Liver (tissue), 9 donors: ENCODE results near the gene ROBO3. TPM values are rescaled to one million over a fixed set of nuclear protein-coding genes. Genes with fewer than 3 reads are reported as not detected.

ENCODE experiments used
- DNase-seq: peaks from one replicate; pipeline ENCODE4 v3.0.0-alpha.2; 2017; ENCODE audit warnings: low spot score
- H3K27ac ChIP-seq, 2 donors: one replicate each; pipeline ENCODE4 v1.7.0; 2013; ENCODE audit warnings: inconsistent platforms in 2 of 2, low read length in 2 of 2, control low read depth in 1 of 2, low read depth in 1 of 2, mild to moderate bottlenecking in 1 of 2
- H3K27me3 ChIP-seq, 4 donors: one replicate each; pipeline versions ENCODE4 v1.6.1 to v1.7.0; 2013; ENCODE audit warnings: low read length in 3 of 4, inconsistent platforms in 1 of 4, mild to moderate bottlenecking in 1 of 4, moderate library complexity in 1 of 4; ENCODE audit not compliant: control insufficient read depth in 4 of 4, insufficient read depth in 4 of 4
- H3K36me3 ChIP-seq, 4 donors: one replicate each; pipeline versions ENCODE4 v1.6.1 to v1.7.0; 2013; ENCODE audit warnings: low read length in 3 of 4, mild to moderate bottlenecking in 3 of 4, low read depth in 1 of 4, moderate library complexity in 1 of 4; ENCODE audit not compliant: control insufficient read depth in 4 of 4, insufficient read depth in 3 of 4
- H3K4me1 ChIP-seq, 4 donors: one replicate each; pipeline versions ENCODE4 v1.6.1 to v1.7.0; 2013; ENCODE audit warnings: low read length in 3 of 4, mild to moderate bottlenecking in 3 of 4, moderate library complexity in 1 of 4; ENCODE audit not compliant: control insufficient read depth in 4 of 4, insufficient read depth in 4 of 4
- H3K4me3 ChIP-seq, 3 donors: one replicate each; pipeline versions ENCODE4 v1.6.1 to v1.7.0; 2013; ENCODE audit warnings: low read length in 3 of 3, control low read depth in 1 of 3, low read depth in 1 of 3, mild to moderate bottlenecking in 1 of 3
- H3K9ac ChIP-seq, 2 donors: one replicate each; pipeline ENCODE4 v1.7.0; 2013; ENCODE audit warnings: low read length in 2 of 2, mild to moderate bottlenecking in 2 of 2, moderate library complexity in 2 of 2, control low read depth in 1 of 2, low read depth in 1 of 2
- H3K9me3 ChIP-seq, 4 donors: one replicate each; pipeline versions ENCODE4 v1.6.1 to v1.7.0; 2013; ENCODE audit warnings: low read length in 3 of 4; ENCODE audit not compliant: control insufficient read depth in 4 of 4
- EGR1 ChIP-seq, 2 donors: IDR thresholded peaks; 2 replicates each; pipeline ENCODE4 v1.6.1; 2016 to 2018; ENCODE audit warnings: antibody characterized with exemption in 2 of 2, low read depth in 2 of 2
- FOXA1 ChIP-seq: IDR thresholded peaks from 2 replicates; pipeline ENCODE4 v1.6.1; 2016; ENCODE audit warnings: antibody characterized with exemption
- GABPA ChIP-seq, 2 donors: IDR thresholded peaks in 1 of 2; conservative IDR thresholded peaks in 1 of 2; 2 replicates each; pipeline ENCODE4 v1.6.1; 2016; ENCODE audit warnings: antibody characterized with exemption in 2 of 2, mild to moderate bottlenecking in 1 of 2, moderate library complexity in 1 of 2
- HNF4A ChIP-seq, 2 donors: conservative IDR thresholded peaks; 2 replicates each; pipeline ENCODE4 v1.6.1; 2016; ENCODE audit warnings: antibody characterized with exemption in 2 of 2, mild to moderate bottlenecking in 2 of 2
- JUND ChIP-seq, 2 donors: IDR thresholded peaks; 2 replicates each; pipeline ENCODE4 v1.6.1; 2016; ENCODE audit warnings: antibody characterized with exemption in 2 of 2
- NR2F2 ChIP-seq: IDR thresholded peaks from 2 replicates; pipeline ENCODE4 v1.6.1; 2016; ENCODE audit warnings: antibody characterized with exemption
- RAD21 ChIP-seq, 2 donors: IDR thresholded peaks; 2 replicates each; pipeline ENCODE4 v1.6.1; 2016; ENCODE audit warnings: antibody characterized with exemption in 2 of 2, mild to moderate bottlenecking in 2 of 2
- RXRA ChIP-seq, 2 donors: IDR thresholded peaks; 2 replicates each; pipeline ENCODE4 v1.6.1; 2017 to 2018; ENCODE audit warnings: antibody characterized with exemption in 2 of 2, mild to moderate bottlenecking in 1 of 2
- SP1 ChIP-seq: IDR thresholded peaks from 2 replicates; pipeline ENCODE4 v1.6.1; 2018; ENCODE audit warnings: antibody characterized with exemption, mild to moderate bottlenecking
- YY1 ChIP-seq: IDR thresholded peaks from 2 replicates; pipeline ENCODE4 v1.6.1; 2016; ENCODE audit warnings: antibody characterized with exemption, mild to moderate bottlenecking
- WGBS: extraction: QIAGEN DNeasy Blood & Tissue Kit; methylation state at CpG from one replicate; pipeline ENCODE4 v1.1.7; 2013; 5-methylcytosine and 5-hydroxymethylcytosine counted together
- polyA plus RNA-seq, 2 donors: library from polyadenylated mRNA; stranded (reverse) in 1 of 2; unstranded in 1 of 2; fragments of 200-250 nt in 1 of 2; fragments of >200 nt in 1 of 2; fragmentation: Nextera tagmentation in 1 of 2; extraction: Ambion mirVana in 1 of 2; gene quantifications; one replicate each; pipeline versions ENCODE4 v1.2.1 to v1.2.3, GENCODE V29; 2013 to 2015
- total RNA-seq, 2 donors: library from RNA; depleted of rRNA; stranded (reverse); fragments of >200 nt; gene quantifications; one replicate each; pipeline ENCODE4 v1.2.3, GENCODE V29; 2014
- TF ChIP-seq, protein P1 (sequence below): IDR thresholded peaks from 2 replicates; pipeline ENCODE4 v1.6.1; 2016; ENCODE audit warnings: antibody characterized with exemption
- TF ChIP-seq, protein P2 (sequence below): fragments of 150-350 bp; IDR thresholded peaks from 2 replicates; pipeline ENCODE4 v1.5.1; 2017; ENCODE audit warnings: improper control_type of control experiment, low read depth, low read length; ENCODE audit not compliant: missing input control
- TF ChIP-seq, protein P3 (sequence below): IDR thresholded peaks from 2 replicates; pipeline ENCODE4 v1.6.1; 2016; ENCODE audit warnings: antibody characterized with exemption
- TF ChIP-seq, protein P4 (sequence below): IDR thresholded peaks from 2 replicates; pipeline ENCODE4 v1.6.1; 2016; ENCODE audit warnings: antibody characterized with exemption, mild to moderate bottlenecking
- TF ChIP-seq, protein P5 (sequence below): IDR thresholded peaks from 2 replicates; pipeline ENCODE4 v1.6.1; 2016; ENCODE audit warnings: antibody characterized with exemption
- donor health status: healthy.
- donor health status: healthy.
- donor health status: healthy.
- donor health status: healthy.
- donor health status: healthy.

Gene ROBO3
- total and polyA plus RNA-seq, 4 donors = 1.1 to 2.2 (median 1.4) TPM

DNA sequence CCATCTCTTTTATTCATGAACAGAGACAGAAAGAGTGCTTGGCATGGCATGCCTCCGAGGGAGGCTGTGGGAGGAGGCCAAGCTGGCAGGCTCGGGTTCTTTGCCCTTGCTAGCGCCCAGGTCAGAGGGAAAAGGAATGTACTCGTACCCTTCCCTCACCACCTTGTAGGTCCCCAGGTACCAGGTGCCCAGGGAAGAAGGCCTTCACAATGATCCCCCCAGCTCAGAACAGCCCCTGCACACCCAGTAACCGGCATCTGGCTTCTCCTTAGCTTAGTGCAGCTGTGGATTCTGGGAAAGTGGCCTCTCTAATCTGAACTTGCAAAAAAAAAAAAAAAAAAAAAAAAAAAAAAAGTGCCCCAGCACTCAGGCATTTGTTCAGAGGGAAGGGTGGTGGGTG lies 55.1 kb downstream of the ROBO3 start:
- peaks cover 2 to 24% (median 15%) of the 10 kb centered on the region in 4 donors for H3K4me1 ChIP-seq
- no peaks in the 10 kb centered on the region for H3K27me3 ChIP-seq
- TF ChIP-seq EGR1 (IDR thresholded peaks at IDR 0.05; ENCODE audit: low read depth in 2 of 2) = no peak
- H3K27ac ChIP-seq = no peak overlapping the region
- H3K9ac ChIP-seq = no peak overlapping the region
- 92% methylated on average over 5 of the region's 5 CpGs for WGBS
- no peaks in the 10 kb centered on the region for H3K9me3 ChIP-seq
- no peaks in the 10 kb centered on the region for H3K36me3 ChIP-seq
- H3K4me3 ChIP-seq = no peak overlapping the region
- no peak for DNase-seq

DNA sequence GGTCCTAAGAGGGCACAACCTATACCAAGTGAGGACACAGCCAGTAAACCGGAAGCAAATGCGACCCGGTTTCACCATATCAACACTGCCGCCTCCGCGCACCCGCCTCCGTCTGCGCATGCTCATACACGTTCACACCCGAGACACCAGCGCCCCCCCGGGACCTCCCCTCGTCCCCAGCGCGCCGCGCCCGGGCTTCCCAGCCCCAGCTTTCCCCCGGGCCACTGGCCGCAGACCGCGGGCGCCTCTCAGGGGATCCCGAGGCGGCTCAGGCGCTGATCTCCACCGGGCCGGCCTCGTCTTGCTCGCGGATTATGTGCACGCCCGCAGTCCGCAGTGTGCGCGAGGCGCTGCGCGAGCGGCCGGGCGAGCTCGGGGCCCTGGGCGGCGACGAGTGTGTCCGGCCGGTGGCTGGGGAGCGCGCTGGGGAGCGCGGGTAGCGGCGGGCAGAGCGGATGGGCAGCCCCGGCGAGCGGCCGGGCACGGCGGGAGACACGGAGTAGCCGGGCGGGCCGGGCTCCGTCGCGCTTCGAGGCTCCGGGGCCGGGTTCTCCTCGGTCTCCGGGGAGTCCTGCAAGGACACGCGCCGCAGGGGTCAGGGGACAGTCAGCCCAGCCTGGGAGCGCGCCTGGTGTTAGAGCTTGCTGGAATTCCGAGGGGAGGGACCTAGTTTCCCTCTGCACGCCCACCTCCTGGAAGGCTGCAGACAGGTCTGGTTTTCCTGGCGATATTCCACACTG lies 55.8 kb downstream of the ROBO3 start:
- Histone ChIP-seq H3K9me3 (no peaks in the 10 kb centered on the region), H3K4me3 (peak overlapping the region in 2 of 3 donors; percentile 13 to 44), H3K27me3 (no peaks in the 10 kb centered on the region), H3K27ac (no peak overlapping the region), H3K4me1 (peaks cover 2 to 24% (median 15%) of the 10 kb centered on the region in 4 donors), H3K36me3 (no peaks in the 10 kb centered on the region), H3K9ac (no peak overlapping the region)
- peak; percentile 74 for DNase-seq
- 25% methylated on average over 82 of the region's 82 CpGs for WGBS
- TF ChIP-seq, protein P1, sequence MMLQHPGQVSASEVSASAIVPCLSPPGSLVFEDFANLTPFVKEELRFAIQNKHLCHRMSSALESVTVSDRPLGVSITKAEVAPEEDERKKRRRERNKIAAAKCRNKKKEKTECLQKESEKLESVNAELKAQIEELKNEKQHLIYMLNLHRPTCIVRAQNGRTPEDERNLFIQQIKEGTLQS = no peak
- TF ChIP-seq GABPA (IDR thresholded peaks at IDR 0.05 in 1 of 2, conservative IDR thresholded peaks at IDR 0.05 in 1 of 2) (peak in 1 of 2 donors; percentile 36), FOXA1 (no peak), HNF4A (conservative IDR thresholded peaks at IDR 0.05) (no peak), RXRA (IDR thresholded peaks at IDR 0.05) (no peak), EGR1 (IDR thresholded peaks at IDR 0.05; ENCODE audit: low read depth in 2 of 2) (no peak), SP1 (no peak), NR2F2 (peak; percentile 28), RAD21 (IDR thresholded peaks at IDR 0.05) (no peak), YY1 (no peak)
- TF ChIP-seq, protein P2, sequence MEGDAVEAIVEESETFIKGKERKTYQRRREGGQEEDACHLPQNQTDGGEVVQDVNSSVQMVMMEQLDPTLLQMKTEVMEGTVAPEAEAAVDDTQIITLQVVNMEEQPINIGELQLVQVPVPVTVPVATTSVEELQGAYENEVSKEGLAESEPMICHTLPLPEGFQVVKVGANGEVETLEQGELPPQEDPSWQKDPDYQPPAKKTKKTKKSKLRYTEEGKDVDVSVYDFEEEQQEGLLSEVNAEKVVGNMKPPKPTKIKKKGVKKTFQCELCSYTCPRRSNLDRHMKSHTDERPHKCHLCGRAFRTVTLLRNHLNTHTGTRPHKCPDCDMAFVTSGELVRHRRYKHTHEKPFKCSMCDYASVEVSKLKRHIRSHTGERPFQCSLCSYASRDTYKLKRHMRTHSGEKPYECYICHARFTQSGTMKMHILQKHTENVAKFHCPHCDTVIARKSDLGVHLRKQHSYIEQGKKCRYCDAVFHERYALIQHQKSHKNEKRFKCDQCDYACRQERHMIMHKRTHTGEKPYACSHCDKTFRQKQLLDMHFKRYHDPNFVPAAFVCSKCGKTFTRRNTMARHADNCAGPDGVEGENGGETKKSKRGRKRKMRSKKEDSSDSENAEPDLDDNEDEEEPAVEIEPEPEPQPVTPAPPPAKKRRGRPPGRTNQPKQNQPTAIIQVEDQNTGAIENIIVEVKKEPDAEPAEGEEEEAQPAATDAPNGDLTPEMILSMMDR = no peak
- TF ChIP-seq, protein P3, sequence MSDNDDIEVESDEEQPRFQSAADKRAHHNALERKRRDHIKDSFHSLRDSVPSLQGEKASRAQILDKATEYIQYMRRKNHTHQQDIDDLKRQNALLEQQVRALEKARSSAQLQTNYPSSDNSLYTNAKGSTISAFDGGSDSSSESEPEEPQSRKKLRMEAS = no peak

DNA sequence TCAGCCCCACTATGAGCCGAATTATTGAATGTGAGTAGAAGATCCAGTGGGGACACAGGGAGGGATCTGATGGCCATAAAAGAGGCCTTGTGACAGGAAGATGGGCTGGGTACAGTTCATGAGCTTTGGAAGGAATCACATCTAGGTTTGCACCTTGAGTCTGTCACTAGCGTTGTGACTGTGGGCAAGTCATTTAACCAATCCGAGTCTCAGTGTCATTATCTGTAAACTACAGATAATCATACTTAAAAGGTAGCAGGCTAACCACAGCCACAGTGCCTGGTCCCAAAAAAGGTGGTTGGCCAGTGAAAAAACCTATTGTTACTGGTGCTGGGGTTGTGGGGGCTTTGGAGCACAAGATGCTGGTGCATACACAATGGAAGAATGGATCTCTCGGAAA lies 57.6 kb downstream of the ROBO3 start:
- TF ChIP-seq YY1 (no peak), HNF4A (conservative IDR thresholded peaks at IDR 0.05) (no peak), RAD21 (IDR thresholded peaks at IDR 0.05) (no peak), FOXA1 (no peak), RXRA (IDR thresholded peaks at IDR 0.05) (no peak), SP1 (no peak), JUND (IDR thresholded peaks at IDR 0.05) (no peak)
- TF ChIP-seq, protein P4, sequence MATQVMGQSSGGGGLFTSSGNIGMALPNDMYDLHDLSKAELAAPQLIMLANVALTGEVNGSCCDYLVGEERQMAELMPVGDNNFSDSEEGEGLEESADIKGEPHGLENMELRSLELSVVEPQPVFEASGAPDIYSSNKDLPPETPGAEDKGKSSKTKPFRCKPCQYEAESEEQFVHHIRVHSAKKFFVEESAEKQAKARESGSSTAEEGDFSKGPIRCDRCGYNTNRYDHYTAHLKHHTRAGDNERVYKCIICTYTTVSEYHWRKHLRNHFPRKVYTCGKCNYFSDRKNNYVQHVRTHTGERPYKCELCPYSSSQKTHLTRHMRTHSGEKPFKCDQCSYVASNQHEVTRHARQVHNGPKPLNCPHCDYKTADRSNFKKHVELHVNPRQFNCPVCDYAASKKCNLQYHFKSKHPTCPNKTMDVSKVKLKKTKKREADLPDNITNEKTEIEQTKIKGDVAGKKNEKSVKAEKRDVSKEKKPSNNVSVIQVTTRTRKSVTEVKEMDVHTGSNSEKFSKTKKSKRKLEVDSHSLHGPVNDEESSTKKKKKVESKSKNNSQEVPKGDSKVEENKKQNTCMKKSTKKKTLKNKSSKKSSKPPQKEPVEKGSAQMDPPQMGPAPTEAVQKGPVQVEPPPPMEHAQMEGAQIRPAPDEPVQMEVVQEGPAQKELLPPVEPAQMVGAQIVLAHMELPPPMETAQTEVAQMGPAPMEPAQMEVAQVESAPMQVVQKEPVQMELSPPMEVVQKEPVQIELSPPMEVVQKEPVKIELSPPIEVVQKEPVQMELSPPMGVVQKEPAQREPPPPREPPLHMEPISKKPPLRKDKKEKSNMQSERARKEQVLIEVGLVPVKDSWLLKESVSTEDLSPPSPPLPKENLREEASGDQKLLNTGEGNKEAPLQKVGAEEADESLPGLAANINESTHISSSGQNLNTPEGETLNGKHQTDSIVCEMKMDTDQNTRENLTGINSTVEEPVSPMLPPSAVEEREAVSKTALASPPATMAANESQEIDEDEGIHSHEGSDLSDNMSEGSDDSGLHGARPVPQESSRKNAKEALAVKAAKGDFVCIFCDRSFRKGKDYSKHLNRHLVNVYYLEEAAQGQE = no peak
- TF ChIP-seq, protein P5, sequence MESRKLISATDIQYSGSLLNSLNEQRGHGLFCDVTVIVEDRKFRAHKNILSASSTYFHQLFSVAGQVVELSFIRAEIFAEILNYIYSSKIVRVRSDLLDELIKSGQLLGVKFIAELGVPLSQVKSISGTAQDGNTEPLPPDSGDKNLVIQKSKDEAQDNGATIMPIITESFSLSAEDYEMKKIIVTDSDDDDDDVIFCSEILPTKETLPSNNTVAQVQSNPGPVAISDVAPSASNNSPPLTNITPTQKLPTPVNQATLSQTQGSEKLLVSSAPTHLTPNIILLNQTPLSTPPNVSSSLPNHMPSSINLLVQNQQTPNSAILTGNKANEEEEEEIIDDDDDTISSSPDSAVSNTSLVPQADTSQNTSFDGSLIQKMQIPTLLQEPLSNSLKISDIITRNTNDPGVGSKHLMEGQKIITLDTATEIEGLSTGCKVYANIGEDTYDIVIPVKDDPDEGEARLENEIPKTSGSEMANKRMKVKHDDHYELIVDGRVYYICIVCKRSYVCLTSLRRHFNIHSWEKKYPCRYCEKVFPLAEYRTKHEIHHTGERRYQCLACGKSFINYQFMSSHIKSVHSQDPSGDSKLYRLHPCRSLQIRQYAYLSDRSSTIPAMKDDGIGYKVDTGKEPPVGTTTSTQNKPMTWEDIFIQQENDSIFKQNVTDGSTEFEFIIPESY = no peak
- peak; percentile 6 for DNase-seq
- peaks cover 2 to 24% (median 15%) of the 10 kb centered on the region in 4 donors for H3K4me1 ChIP-seq
- no peaks in the 10 kb centered on the region for H3K36me3 ChIP-seq
- no peak overlapping the region for H3K4me3 ChIP-seq
- H3K27ac ChIP-seq = no peak overlapping the region
- no peak overlapping the region for H3K9ac ChIP-seq
- 94% methylated on average over 4 of the region's 4 CpGs for whole genome bisulfite sequencing
- H3K9me3 ChIP-seq = no peaks in the 10 kb centered on the region
- H3K27me3 ChIP-seq = no peaks in the 10 kb centered on the region
